Fibroblast of lung (primary cell): Measurements from ENCODE around the gene PRRC2B.

ENCODE experiments used
- CTCF ChIP-seq, 2 donors: IDR thresholded peaks in 1 of 2; conservative IDR thresholded peaks in 1 of 2; 1 replicate in 1 of 2; 2 replicates in 1 of 2; pipeline ENCODE4 v1.5.1; 2011 to 2012; ENCODE audit warnings: low read length in 2 of 2, control low read depth in 1 of 2, inconsistent platforms in 1 of 2, low read depth in 1 of 2, mild to moderate bottlenecking in 1 of 2
- EZH2 ChIP-seq: IDR thresholded peaks from 2 replicates; pipeline ENCODE4 v1.5.1; 2012; ENCODE audit warnings: low read length, control low read depth, mild to moderate bottlenecking; ENCODE audit errors: missing control alignments

GRCh38 chr9:131492070-131492469 lies 98.2 kb downstream of the PRRC2B start:
- TF ChIP-seq CTCF (conservative IDR thresholded peaks at IDR 0.05 in 1 of 2, IDR thresholded peaks at IDR 0.05 in 1 of 2; ENCODE audit: low read depth in 1 of 2, low read length in 2 of 2) (no peak), EZH2 (no peak)
